IMR-90 (cell line): ENCODE results near the gene DARS1. TPM values are rescaled to one million over a fixed set of nuclear protein-coding genes. Genes with fewer than 3 reads are reported as not detected.

Source experiments
- ATAC-seq: fragments of 200-7000 bp; cut with Tn5 transposase; 2 replicates; pipeline ENCODE4 v1.9.1; 2020; ENCODE audit warnings: low read depth, mild to moderate bottlenecking, moderate library complexity
- BruUV-seq: library from RNA; stranded (reverse); fragments of 400-500 nt; replicated peaks from 2 replicates; lab custom pipeline; 2021; lab: Mats Ljungman, UMichigan
- CTCF ChIA-PET: fragments of 300-600 bp; formaldehyde crosslinking; extraction: SDS; loops from one replicate; lab custom pipeline; 2021; ENCODE audit warnings: antibody characterized with exemption; lab: Yijun Ruan, JAX
- POLR2A ChIA-PET: fragments of 300-600 bp; sonication (Branson Sonifier 250); formaldehyde crosslinking; loops from one replicate; lab custom pipeline; 2022; ENCODE audit warnings: antibody characterized with exemption; ENCODE audit not compliant: unreplicated experiment; lab: Charles Lee
- DNase-seq: peaks from one replicate; pipeline ENCODE4 v3.0.0; 2013
- H2AFZ ChIP-seq: replicated peaks from 2 replicates; pipeline ENCODE3; 2013; ENCODE audit warnings: low read length, mild to moderate bottlenecking; ENCODE audit not compliant: poor library complexity
- H2AK5ac ChIP-seq: 2 replicates; pipeline ENCODE4 v1.6.1; 2013; ENCODE audit warnings: low read depth, low read length, inconsistent platforms
- H2AK9ac ChIP-seq: replicated peaks from 2 replicates; pipeline ENCODE3; 2013; ENCODE audit warnings: mild to moderate bottlenecking, low read depth, low read length, moderate library complexity; ENCODE audit not compliant: poor library complexity
- H2BK120ac ChIP-seq: 2 replicates; pipeline ENCODE4 v1.6.1; 2013; ENCODE audit warnings: low read depth, low read length, inconsistent platforms
- H2BK15ac ChIP-seq: 3 replicates; pipeline ENCODE4 v1.6.1; 2013; ENCODE audit warnings: low read depth, low read length, inconsistent platforms
- H2BK20ac ChIP-seq: 2 replicates; pipeline ENCODE4 v1.6.1; 2013; ENCODE audit warnings: low read depth, mild to moderate bottlenecking, inconsistent platforms, low read length, moderate library complexity
- H2BK5ac ChIP-seq: 2 replicates; pipeline ENCODE4 v1.6.1; 2013; ENCODE audit warnings: mild to moderate bottlenecking, low read depth, low read length, inconsistent platforms; ENCODE audit not compliant: poor library complexity, severe bottlenecking
- H3K14ac ChIP-seq: replicated peaks from 2 replicates; pipeline ENCODE4 v1.6.1; 2013; ENCODE audit warnings: low read depth, low read length, inconsistent platforms
- H3K18ac ChIP-seq: 2 replicates; pipeline ENCODE4 v1.6.1; 2013; ENCODE audit warnings: low read depth, low read length, control low read depth
- H3K23ac ChIP-seq: 2 replicates; pipeline ENCODE4 v1.6.1; 2013; ENCODE audit warnings: low read depth, low read length, inconsistent platforms
- H3K27ac ChIP-seq: 2 replicates; pipeline ENCODE4 v1.5.1; 2013; ENCODE audit warnings: mild to moderate bottlenecking, control low read depth, low read length; ENCODE audit not compliant: insufficient read depth
- H3K27me3 ChIP-seq: 2 replicates; pipeline ENCODE4 v1.6.1; 2013; ENCODE audit warnings: low read length; ENCODE audit not compliant: control insufficient read depth, insufficient read depth
- H3K36me3 ChIP-seq: 2 replicates; pipeline ENCODE4 v1.6.1; 2013; ENCODE audit warnings: low read length, mixed read lengths; ENCODE audit not compliant: control insufficient read depth, insufficient read depth
- H3K4ac ChIP-seq: 2 replicates; pipeline ENCODE4 v1.6.1; 2013; ENCODE audit warnings: low read depth, low read length, inconsistent platforms
- H3K4me1 ChIP-seq: 2 replicates; pipeline ENCODE4 v1.6.1; 2013; ENCODE audit warnings: low read length, mixed read lengths; ENCODE audit not compliant: control insufficient read depth, insufficient read depth
- H3K4me2 ChIP-seq: 2 replicates; pipeline ENCODE4 v1.6.1; 2013; ENCODE audit warnings: low read depth, mild to moderate bottlenecking, control low read depth, low read length, moderate library complexity
- H3K4me3 ChIP-seq: 2 replicates; pipeline ENCODE4 v1.5.1; 2013; ENCODE audit warnings: low read depth, mild to moderate bottlenecking, control low read depth, low read length, moderate library complexity; ENCODE audit not compliant: insufficient read depth
- H3K56ac ChIP-seq: 2 replicates; pipeline ENCODE4 v1.6.1; 2013; ENCODE audit warnings: low read length, inconsistent platforms; ENCODE audit not compliant: insufficient read depth; ENCODE audit errors: extremely low read depth
- H3K79me1 ChIP-seq, 2 experiments: 2 replicates each; pipeline ENCODE4 v1.6.1; 2013; ENCODE audit warnings: low read length in 2 of 2, inconsistent platforms in 1 of 2, low read depth in 1 of 2
- H3K9ac ChIP-seq: 2 replicates; pipeline ENCODE4 v1.6.1; 2013; ENCODE audit warnings: low read depth, low read length, control low read depth
- H3K9me1 ChIP-seq: 2 replicates; pipeline ENCODE4 v1.6.1; 2013; ENCODE audit warnings: low read length, inconsistent platforms; ENCODE audit not compliant: insufficient read depth
- H3K9me3 ChIP-seq: 2 replicates; pipeline ENCODE4 v1.6.1; 2013; ENCODE audit warnings: low read length; ENCODE audit not compliant: control insufficient read depth, insufficient read depth
- H4K20me1 ChIP-seq: 2 replicates; pipeline ENCODE4 v1.6.1; 2013; ENCODE audit warnings: low read length, inconsistent platforms; ENCODE audit not compliant: insufficient read depth
- H4K5ac ChIP-seq: 2 replicates; pipeline ENCODE4 v1.6.1; 2013; ENCODE audit warnings: mild to moderate bottlenecking, low read depth, low read length, control low read depth
- H4K8ac ChIP-seq, 2 experiments: 2 replicates each; pipeline ENCODE4 v1.6.1; 2013; ENCODE audit warnings: low read depth in 2 of 2, low read length in 2 of 2, control low read depth in 1 of 2, inconsistent platforms in 1 of 2
- H4K91ac ChIP-seq: 2 replicates; pipeline ENCODE4 v1.6.1; 2013; ENCODE audit warnings: low read depth, low read length, inconsistent platforms; ENCODE audit not compliant: insufficient read depth
- BHLHE40 ChIP-seq: fragments of 150-350 bp; IDR thresholded peaks from 2 replicates; pipeline ENCODE4 v1.6.1; 2016; ENCODE audit warnings: mild to moderate bottlenecking, low read depth, low read length
- CEBPB ChIP-seq: IDR thresholded peaks from 2 replicates; pipeline ENCODE4 v1.6.1; 2012; ENCODE audit warnings: low read depth, low read length, improper control_type of control experiment
- CHD1 ChIP-seq: IDR thresholded peaks from 2 replicates; pipeline ENCODE4 v1.6.1; 2012; ENCODE audit warnings: low read depth, low read length, improper control_type of control experiment
- CTCF ChIP-seq: conservative IDR thresholded peaks from 2 replicates; pipeline ENCODE4 v1.5.1; 2012; ENCODE audit warnings: mild to moderate bottlenecking, low read depth, low read length, improper control_type of control experiment
- FOS ChIP-seq: fragments of 150-350 bp; IDR thresholded peaks from 2 replicates; pipeline ENCODE4 v1.6.1; 2016; ENCODE audit warnings: low read depth, low read length
- MAFK ChIP-seq: IDR thresholded peaks from 2 replicates; pipeline ENCODE4 v1.6.1; 2012; ENCODE audit warnings: low read depth, low read length, improper control_type of control experiment
- NFE2L2 ChIP-seq: fragments of 150-350 bp; IDR thresholded peaks from 2 replicates; pipeline ENCODE4 v1.6.1; 2016; ENCODE audit warnings: low read depth, mild to moderate bottlenecking, low read length
- POLR2A ChIP-seq: IDR thresholded peaks from 2 replicates; pipeline ENCODE4 v1.6.1; 2012; ENCODE audit warnings: mild to moderate bottlenecking, low read depth, low read length
- RAD21 ChIP-seq: IDR thresholded peaks from 2 replicates; pipeline ENCODE4 v1.6.1; 2012; ENCODE audit warnings: low read length, improper control_type of control experiment
- RCOR1 ChIP-seq: IDR thresholded peaks from 2 replicates; pipeline ENCODE4 v1.6.1; 2012; ENCODE audit warnings: mild to moderate bottlenecking, low read length, improper control_type of control experiment; ENCODE audit not compliant: insufficient replicate concordance
- RFX5 ChIP-seq: IDR thresholded peaks from 2 replicates; pipeline ENCODE4 v1.8.0; 2012; ENCODE audit warnings: low read depth, mild to moderate bottlenecking, low read length, moderate library complexity
- SMC3 ChIP-seq: fragments of 150-350 bp; IDR thresholded peaks from 2 replicates; pipeline ENCODE4 v1.6.1; 2016; ENCODE audit warnings: low read depth, mild to moderate bottlenecking, antibody characterized with exemption, low read length, moderate library complexity
- WGBS, 2 experiments: methylation state at CpG; one replicate each; pipeline versions ENCODE4 v1.1.5 to v1.1.7; 2013; ENCODE audit warnings: missing lambda C conversion rate in 2 of 2; ENCODE audit not compliant: insufficient read length in 1 of 2; ENCODE audit errors: extremely low coverage in 2 of 2; 5-methylcytosine and 5-hydroxymethylcytosine counted together
- dilution Hi-C: fragments of 300-500 bp; cut with HindIII; formaldehyde crosslinking; loops from one replicate; pipeline ENCODE4 v1.14.3; 2018; ENCODE audit warnings: low sequenced_read_pairs; ENCODE audit not compliant: unreplicated experiment
- in situ Hi-C: fragments of 300-500 bp; cut with MboI; formaldehyde crosslinking; loops from 3 replicates; pipeline ENCODE4 v1.14.3; 2019; ENCODE audit warnings: low sequenced_read_pairs, inconsistent platforms, mixed read lengths
- intact Hi-C: fragments of 100-400 bp; cut with micrococcal nuclease; formaldehyde crosslinking; loops from 2 replicates; pipeline ENCODE4 v1.10.0; 2022
- polyA plus RNA-seq, 3 experiments: library from polyadenylated mRNA; depleted of rRNA; stranded (reverse); fragments of >200 nt; gene quantifications; 2 replicates each; pipeline ENCODE4 v1.2.3, GENCODE V29; 2012; ENCODE audit warnings: low replicate concordance in 1 of 3
- total RNA-seq: library from RNA; depleted of rRNA; stranded (reverse); fragments of >200 nt; gene quantifications from 2 replicates; pipeline ENCODE4 v1.2.3, GENCODE V29; 2012
- TF ChIP-seq, protein P1 (sequence below): fragments of 150-350 bp; IDR thresholded peaks from 2 replicates; pipeline ENCODE4 v1.6.1; 2016; ENCODE audit warnings: low read depth, mild to moderate bottlenecking, low read length, moderate library complexity, borderline replicate concordance

Gene DARS1
- total and polyA plus RNA-seq, 2 of the 4 experiments (the other 2 are of a cell fraction), result 56.5 to 66.5 TPM

GRCh38 chr2:136004965-136005364 is 19.5 kb upstream of the DARS1 start:
- Histone ChIP-seq H3K14ac (no peak overlapping the region), H3K4me2 (no peak overlapping the region), H2BK120ac (no peak overlapping the region), H2BK20ac (no peak overlapping the region), H3K27me3 (no peaks in the 10 kb centered on the region), H3K23ac (no peak overlapping the region), H2AFZ (no peak overlapping the region), H3K18ac (no peak overlapping the region), H3K79me1 (no peaks in the 10 kb centered on the region), H4K91ac (no peak overlapping the region), H4K5ac (no peak overlapping the region), H3K4ac (no peak overlapping the region), H3K9me1 (0 out of 2 replicates have a peak, but pooled peaks cover 3% of the 10 kb centered on the region), H2AK5ac (no peak overlapping the region), H3K56ac (no peak overlapping the region), H4K20me1 (no peaks in the 10 kb centered on the region), H2BK15ac (no peak overlapping the region), H3K27ac (no peak overlapping the region), H2AK9ac (no peak overlapping the region), H3K4me1 (peaks cover 2% of the 10 kb centered on the region; the same call in 1 of the 2 replicates), H4K8ac (no peak overlapping the region), H3K9me3 (no peaks in the 10 kb centered on the region), H3K9ac (no peak overlapping the region), H2BK5ac (no peak overlapping the region), H3K36me3 (no peaks in the 10 kb centered on the region), H3K4me3 (no peak overlapping the region)
- 80% methylated on average over 1 of the region's 3 CpGs; no CpG with 5 or more reads in 1 of the 2 experiments for WGBS, 2 experiments
- ATAC-seq (no peak), DNase-seq (no peak)
- ChIA-PET POLR2A (no interaction called here), CTCF (interaction anchor here (0.5 to 0.6 kb wide), 2 partner anchors 89 to 1094 kb away, joined by 3 read pairs; no protein-coding TSS in a partner anchor)
- in situ Hi-C loops, result no loop called here
- TF ChIP-seq BHLHE40 (no peak), SMC3 (no peak), CTCF (no peak), MAFK (no peak), RCOR1 (no peak), FOS (no peak), POLR2A (no peak), CHD1 (no peak), NFE2L2 (no peak), RFX5 (no peak), CEBPB (no peak), RAD21 (no peak)
- TF ChIP-seq, protein P1, sequence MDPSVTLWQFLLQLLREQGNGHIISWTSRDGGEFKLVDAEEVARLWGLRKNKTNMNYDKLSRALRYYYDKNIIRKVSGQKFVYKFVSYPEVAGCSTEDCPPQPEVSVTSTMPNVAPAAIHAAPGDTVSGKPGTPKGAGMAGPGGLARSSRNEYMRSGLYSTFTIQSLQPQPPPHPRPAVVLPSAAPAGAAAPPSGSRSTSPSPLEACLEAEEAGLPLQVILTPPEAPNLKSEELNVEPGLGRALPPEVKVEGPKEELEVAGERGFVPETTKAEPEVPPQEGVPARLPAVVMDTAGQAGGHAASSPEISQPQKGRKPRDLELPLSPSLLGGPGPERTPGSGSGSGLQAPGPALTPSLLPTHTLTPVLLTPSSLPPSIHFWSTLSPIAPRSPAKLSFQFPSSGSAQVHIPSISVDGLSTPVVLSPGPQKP, result no peak
- dilution Hi-C loops, result no loop called here
- intact Hi-C loops, result no loop called here
- BruUV-seq, result no TSS peak
